HepG2 (cell line): Measurements from ENCODE around the gene SNX19. TPM values are rescaled to one million over a fixed set of nuclear protein-coding genes. Genes with fewer than 3 reads are reported as not detected.

Experiments
- ATAC-seq: fragments of 200-7000 bp; cut with Tn5 transposase; 3 replicates; pipeline ENCODE4 v1.9.1; 2020; ENCODE audit warnings: mild to moderate bottlenecking, moderate library complexity
- BruUV-seq: library from RNA; stranded (reverse); fragments of 400-500 nt; replicated peaks from 2 replicates; lab custom pipeline; 2021; lab: Mats Ljungman, UMichigan
- CTCF ChIA-PET: fragments of 300-600 bp; formaldehyde crosslinking; extraction: SDS; loops from one replicate; lab custom pipeline; 2021; ENCODE audit warnings: low total read pairs, inconsistent platforms, low intra/inter-chr PET ratio; lab: Yijun Ruan, JAX
- POLR2A ChIA-PET: fragments of 350-600 bp; sonication (Branson Sonifier 250); formaldehyde crosslinking; loops from one replicate; lab custom pipeline; 2020; ENCODE audit warnings: antibody characterized with exemption, inconsistent platforms; lab: Yijun Ruan, JAX
- DNase-seq: peaks from one replicate; pipeline ENCODE4 v3.0.0-alpha.2; 2015; ENCODE audit warnings: low spot score
- FAIRE-seq: peaks from 3 replicates; lab custom pipeline; 2011; peaks lifted over from hg19 to GRCh38; lab: Jason Lieb, UNC
- H2AFZ ChIP-seq: one replicate; pipeline ENCODE4 v1.6.1; 2011; ENCODE audit warnings: low read length, inconsistent platforms
- H3K27ac ChIP-seq: fragments of 300-600 bp; 3 replicates; pipeline ENCODE4 v1.8.0; 2011; ENCODE audit warnings: mixed run types, mild to moderate bottlenecking, mixed read lengths, low read length, inconsistent platforms; ENCODE audit not compliant: insufficient read depth; ENCODE audit errors: extremely low read length
- H3K27me3 ChIP-seq, 2 experiments: fragments of 200-600 bp in 1 of 2; 2 replicates in 1 of 2; 3 replicates in 1 of 2; pipeline versions ENCODE4 v1.6.0 to v1.8.0; 2011; ENCODE audit warnings: low read length in 2 of 2, mild to moderate bottlenecking in 2 of 2, moderate library complexity in 2 of 2, inconsistent platforms in 1 of 2; ENCODE audit not compliant: insufficient read depth in 2 of 2, control insufficient read depth in 1 of 2
- H3K36me3 ChIP-seq, 2 experiments: fragments of 200-600 bp in 1 of 2; replicated peaks in 1 of 2; 2 replicates in 1 of 2; 3 replicates in 1 of 2; pipeline versions ENCODE4 v1.5.1 to v1.8.0; 2011; ENCODE audit warnings: low read length in 2 of 2, inconsistent platforms in 1 of 2; ENCODE audit not compliant: insufficient read depth in 2 of 2, control insufficient read depth in 1 of 2
- H3K4me1 ChIP-seq: 2 replicates; pipeline ENCODE4 v1.5.1; 2012; ENCODE audit warnings: low read length, inconsistent platforms; ENCODE audit not compliant: insufficient read depth
- H3K4me2 ChIP-seq: 2 replicates; pipeline ENCODE4 v1.6.0; 2011; ENCODE audit warnings: low read depth, low read length, inconsistent platforms
- H3K4me3 ChIP-seq, 3 experiments: fragments of 200-600 bp in 1 of 3; sonication (generic), shearing (Covaris generic) in 1 of 3; replicated peaks in 1 of 3; 2 replicates each; pipeline ENCODE4 v1.5.1; 2011 to 2016; ENCODE audit warnings: low read length in 3 of 3, inconsistent platforms in 2 of 3, low read depth in 2 of 3, mild to moderate bottlenecking in 2 of 3, control low read depth in 1 of 3, mixed read lengths in 1 of 3; ENCODE audit not compliant: insufficient read depth in 1 of 3
- H3K79me2 ChIP-seq: one replicate; pipeline ENCODE4 v1.6.1; 2011; ENCODE audit warnings: low read length, inconsistent platforms; ENCODE audit not compliant: insufficient read depth
- H3K9ac ChIP-seq: 2 replicates; pipeline ENCODE4 v1.6.0; 2011; ENCODE audit warnings: mild to moderate bottlenecking, low read depth, low read length, inconsistent platforms; ENCODE audit not compliant: insufficient read depth
- H3K9me3 ChIP-seq: 2 replicates; pipeline ENCODE4 v1.5.1; 2012; ENCODE audit warnings: mild to moderate bottlenecking, low read length
- H4K20me1 ChIP-seq: 2 replicates; pipeline ENCODE4 v1.6.0; 2011; ENCODE audit warnings: inconsistent platforms, mild to moderate bottlenecking, low read length, moderate library complexity; ENCODE audit not compliant: insufficient read depth
- ARNT ChIP-seq: fragments of 450-650 bp; IDR thresholded peaks from 2 replicates; pipeline ENCODE4 v1.6.1; 2017
- E2F5 ChIP-seq: sonication (generic); formaldehyde crosslinking; conservative IDR thresholded peaks from 2 replicates; pipeline ENCODE4 v1.4.0; 2020; ENCODE audit warnings: missing genetic modification reagents
- ELF3 ChIP-seq: IDR thresholded peaks from 2 replicates; pipeline ENCODE4 v1.6.1; 2016; ENCODE audit warnings: missing genetic modification reagents, missing compliant biosample characterization
- HIC2 ChIP-seq: sonication (generic); formaldehyde crosslinking; IDR thresholded peaks from 2 replicates; pipeline ENCODE4 v1.9.0; 2022; ENCODE audit warnings: low read depth, missing genetic modification reagents
- JARID2 ChIP-seq: sonication (generic); formaldehyde crosslinking; IDR thresholded peaks from 2 replicates; pipeline ENCODE4 v1.8.1; 2023; ENCODE audit warnings: missing genetic modification reagents, inconsistent platforms; ENCODE audit not compliant: insufficient replicate concordance
- KAT7 ChIP-seq: IDR thresholded peaks from 2 replicates; pipeline ENCODE4 v1.6.1; 2018; ENCODE audit warnings: borderline replicate concordance, missing compliant biosample characterization
- SRSF9 ChIP-seq: fragments of 200-400 bp; formaldehyde crosslinking; IDR thresholded peaks from 2 replicates; pipeline ENCODE4 v1.6.1; 2018; ENCODE audit warnings: borderline replicate concordance, mild to moderate bottlenecking, low read depth, low read length; ENCODE audit not compliant: insufficient read depth, poor library complexity, severe bottlenecking
- ZFX ChIP-seq: sonication (generic); formaldehyde crosslinking; IDR thresholded peaks from 2 replicates; pipeline ENCODE4 v1.4.0; 2020; ENCODE audit warnings: mild to moderate bottlenecking, low read depth, missing genetic modification reagents, moderate library complexity
- ZIK1 ChIP-seq: sonication (generic); formaldehyde crosslinking; IDR thresholded peaks from 2 replicates; pipeline ENCODE4 v1.5.0; 2020; ENCODE audit warnings: mild to moderate bottlenecking, low read depth, missing genetic modification reagents, borderline replicate concordance
- ZKSCAN5 ChIP-seq: sonication (generic); formaldehyde crosslinking; IDR thresholded peaks from 2 replicates; pipeline ENCODE4 v1.5.1; 2020; ENCODE audit warnings: mild to moderate bottlenecking, missing genetic modification reagents
- ZNF335 ChIP-seq: sonication (generic); formaldehyde crosslinking; IDR thresholded peaks from 2 replicates; pipeline ENCODE4 v1.4.0; 2020; ENCODE audit warnings: missing genetic modification reagents
- ZNF83 ChIP-seq: sonication (generic); formaldehyde crosslinking; IDR thresholded peaks from 2 replicates; pipeline ENCODE4 v1.4.0; 2020; ENCODE audit warnings: missing genetic modification reagents, mild to moderate bottlenecking, borderline replicate concordance
- WGBS: methylation state at CpG from one replicate; pipeline ENCODE4 v1.1.6; 2017; ENCODE audit warnings: low lambda C conversion rate; 5-methylcytosine and 5-hydroxymethylcytosine counted together
- in situ Hi-C: cut with HindIII; loops from 2 replicates; pipeline ENCODE4 v1.10.0; 2017; ENCODE audit warnings: low pct_unique_long_range_greater_than_20kb; ENCODE audit not compliant: extremely low pct_ligation_motif_present
- intact Hi-C: fragments of 100-400 bp; cut with micrococcal nuclease; formaldehyde crosslinking; loops from one replicate; pipeline ENCODE4 v1.10.0; 2022; ENCODE audit not compliant: unreplicated experiment
- polyA plus RNA-seq, 8 experiments: library from polyadenylated mRNA; depleted of rRNA in 3 of 8; stranded (reverse) in 7 of 8; unstranded in 1 of 8; fragments of >200 nt; fragmentation: Illumina TruSeq in 4 of 8; extraction: Trizol in 4 of 8; gene quantifications; 2 replicates each; pipeline versions ENCODE4 v1.2.1 to v1.2.3, GENCODE V29; 2011 to 2016; ENCODE audit warnings: low read depth in 4 of 8, missing spikeins in 1 of 8, mixed read lengths in 1 of 8; ENCODE audit not compliant: insufficient read depth in 1 of 8
- total RNA-seq, 5 experiments: library from RNA; depleted of rRNA; stranded (reverse); fragments of >200 nt; fragmentation: Illumina TruSeq; extraction: Trizol; gene quantifications; 2 replicates each; pipeline ENCODE4 v1.2.3, GENCODE V29; 2016; ENCODE audit warnings: low read depth in 1 of 5

Gene SNX19
- total and polyA plus RNA-seq, 2 of the 13 experiments (the other 11 are each of a cell fraction or from before 2014, with no cell fraction given), result 0.13 to 0.27 TPM

- Histone ChIP-seq H4K20me1 (no peaks in the 10 kb centered on the region), H3K4me2 (no peak overlapping the region), H3K4me1 (no peaks in the 10 kb centered on the region), H3K79me2 (no peaks in the 10 kb centered on the region), H3K27ac (no peak overlapping the region), H3K4me3 (no peak overlapping the region), H2AFZ (no peak overlapping the region), H3K9me3 (no peaks in the 10 kb centered on the region), H3K9ac (no peak overlapping the region), H3K36me3 (no peaks in the 10 kb centered on the region), H3K27me3 (peaks cover 4 to 14% of the 10 kb centered on the region in 2 experiments; a peak in 4 of 5 replicates)
- POLR2A ChIA-PET, result no interaction called here
- 5% methylated on average over 8 of the region's 8 CpGs for WGBS
- BruUV-seq, result no TSS peak
- ATAC-seq (no peak), DNase-seq (no peak), FAIRE-seq (no peak)
- intact Hi-C loops, result no loop called here
- in situ Hi-C loops, result loop anchor here (10.0 kb wide), 1 partner anchor 391 kb away; no protein-coding TSS in a partner anchor
- CTCF ChIA-PET, result no interaction called here
- TF ChIP-seq E2F5 (CRISPR knock-in tag) (no peak), JARID2 (no peak), HIC2 (no peak), ZFX (CRISPR knock-in tag) (no peak)
Observed at GRCh38 chr11:130825983-130826382, 90.3 kb downstream of the SNX19 start.

- Histone ChIP-seq H3K27ac (no peak overlapping the region), H3K9me3 (no peaks in the 10 kb centered on the region), H4K20me1 (no peaks in the 10 kb centered on the region), H3K9ac (no peak overlapping the region), H3K4me3 (no peak overlapping the region), H3K27me3 (peaks cover 4 to 14% of the 10 kb centered on the region in 2 experiments; a peak in 4 of 5 replicates), H2AFZ (no peak overlapping the region), H3K4me2 (no peak overlapping the region), H3K79me2 (no peaks in the 10 kb centered on the region), H3K36me3 (no peaks in the 10 kb centered on the region), H3K4me1 (no peaks in the 10 kb centered on the region)
- DNase-seq (no peak), ATAC-seq (no peak), FAIRE-seq (no peak)
- ChIA-PET POLR2A (no interaction called here), CTCF (no interaction called here)
- intact Hi-C loops, result no loop called here
- in situ Hi-C loops, result loop anchor here (10.0 kb wide), 1 partner anchor 391 kb away; no protein-coding TSS in a partner anchor
- no peak for TF ChIP-seq SRSF9
- no peak for TF ChIP-seq KAT7 (CRISPR knock-in tag)
- TF ChIP-seq ARNT, result no peak
- TF ChIP-seq ELF3 (CRISPR knock-in tag), result no peak
- TF ChIP-seq ZNF83 (CRISPR knock-in tag), result no peak
- TF ChIP-seq ZKSCAN5 (CRISPR knock-in tag), result no peak
- TF ChIP-seq ZNF335 (CRISPR knock-in tag), result no peak
- TF ChIP-seq ZIK1, result no peak
- WGBS, result 18% methylated on average over 4 of the region's 5 CpGs
- no TSS peak for BruUV-seq
Observed at GRCh38 chr11:130825561-130825960, 90.7 kb downstream of the SNX19 start.
